Neuronal stem cell (in vitro differentiated cells): ENCODE data around the gene EHBP1L1.

ENCODE experiments used
- DNase-seq: peaks from one replicate; pipeline ENCODE4 v3.0.0-alpha.2; 2013; ENCODE audit warnings: low spot score
- H2AFZ ChIP-seq: one replicate; pipeline ENCODE4 v1.6.1; 2013; ENCODE audit warnings: mild to moderate bottlenecking, low read length, inconsistent platforms
- H2AK5ac ChIP-seq: 2 replicates; pipeline ENCODE4 v1.6.1; 2013; ENCODE audit warnings: low read depth, mild to moderate bottlenecking, inconsistent platforms, low read length, moderate library complexity, mixed read lengths
- H2BK120ac ChIP-seq: 2 replicates; pipeline ENCODE4 v1.6.1; 2013; ENCODE audit warnings: low read depth, mild to moderate bottlenecking, inconsistent platforms, low read length, moderate library complexity, mixed read lengths
- H2BK12ac ChIP-seq: one replicate; pipeline ENCODE4 v1.6.1; 2013; ENCODE audit warnings: low read length, inconsistent platforms
- H2BK15ac ChIP-seq: 2 replicates; pipeline ENCODE4 v1.6.1; 2013; ENCODE audit warnings: mild to moderate bottlenecking, low read length, inconsistent platforms, mixed read lengths
- H2BK5ac ChIP-seq: one replicate; pipeline ENCODE4 v1.6.1; 2013; ENCODE audit warnings: inconsistent platforms, mild to moderate bottlenecking, low read length, moderate library complexity
- H3K14ac ChIP-seq: one replicate; pipeline ENCODE4 v1.6.1; 2013; ENCODE audit warnings: low read length, inconsistent platforms
- H3K18ac ChIP-seq: 2 replicates; pipeline ENCODE4 v1.6.1; 2013; ENCODE audit warnings: low read length, inconsistent platforms
- H3K23ac ChIP-seq: 2 replicates; pipeline ENCODE4 v1.6.1; 2013; ENCODE audit warnings: low read depth, mild to moderate bottlenecking, mixed read lengths, low read length, inconsistent platforms; ENCODE audit not compliant: poor library complexity
- H3K27ac ChIP-seq: replicated peaks from 3 replicates; pipeline ENCODE4 v1.5.1; 2013; ENCODE audit warnings: low read length, inconsistent platforms
- H3K27me3 ChIP-seq, 3 experiments: 2 replicates each; pipeline ENCODE4 v1.6.1; 2013; ENCODE audit warnings: low read length in 3 of 3, mild to moderate bottlenecking in 2 of 3, inconsistent platforms in 1 of 3, low read depth in 1 of 3, mixed read lengths in 1 of 3, moderate library complexity in 1 of 3; ENCODE audit not compliant: control insufficient read depth in 3 of 3, insufficient read depth in 3 of 3
- H3K36me3 ChIP-seq, 2 donors: replicated peaks in 1 of 2; 2 replicates each; pipeline ENCODE4 v1.6.1; 2013; ENCODE audit warnings: low read length in 2 of 2; ENCODE audit not compliant: control insufficient read depth in 2 of 2, insufficient read depth in 2 of 2
- H3K4ac ChIP-seq: 2 replicates; pipeline ENCODE4 v1.6.1; 2013; ENCODE audit warnings: inconsistent platforms, mild to moderate bottlenecking, low read length, moderate library complexity
- H3K4me1 ChIP-seq, 2 donors: 1 replicate in 1 of 2; 2 replicates in 1 of 2; pipeline ENCODE4 v1.6.1; 2013; ENCODE audit warnings: low read length in 2 of 2, low read depth in 1 of 2; ENCODE audit not compliant: control insufficient read depth in 2 of 2, insufficient read depth in 1 of 2
- H3K4me2 ChIP-seq: one replicate; pipeline ENCODE4 v1.6.1; 2013; ENCODE audit warnings: mild to moderate bottlenecking, low read length, inconsistent platforms; ENCODE audit not compliant: insufficient read depth, poor library complexity, severe bottlenecking
- H3K4me3 ChIP-seq, 2 donors: 2 replicates each; pipeline ENCODE4 v1.5.1; 2013; ENCODE audit warnings: low read length in 2 of 2, mild to moderate bottlenecking in 2 of 2, inconsistent platforms in 1 of 2, moderate library complexity in 1 of 2
- H3K79me1 ChIP-seq: one replicate; pipeline ENCODE4 v1.6.1; 2013; ENCODE audit warnings: low read depth, mild to moderate bottlenecking, inconsistent platforms, low read length, moderate library complexity
- H3K9ac ChIP-seq: one replicate; pipeline ENCODE4 v1.6.1; 2013; ENCODE audit warnings: mild to moderate bottlenecking, low read depth, low read length, inconsistent platforms; ENCODE audit not compliant: poor library complexity
- H3K9me3 ChIP-seq, 2 donors: replicated peaks in 1 of 2; 2 replicates each; pipeline versions ENCODE3 to v1.6.1; 2013; ENCODE audit warnings: low read length in 2 of 2, mild to moderate bottlenecking in 2 of 2, inconsistent platforms in 1 of 2, low read depth in 1 of 2, mixed read lengths in 1 of 2, moderate library complexity in 1 of 2; ENCODE audit not compliant: control insufficient read depth in 2 of 2, insufficient read depth in 1 of 2
- H4K8ac ChIP-seq: one replicate; pipeline ENCODE4 v1.6.1; 2013; ENCODE audit warnings: low read depth, mild to moderate bottlenecking, inconsistent platforms, low read length, moderate library complexity
- H4K91ac ChIP-seq: one replicate; pipeline ENCODE4 v1.6.1; 2013; ENCODE audit warnings: low read length, low read depth, mild to moderate bottlenecking, inconsistent platforms; ENCODE audit not compliant: poor library complexity
- WGBS, 2 donors: extraction: QIAGEN DNeasy Blood & Tissue Kit; methylation state at CpG; one replicate each; pipeline ENCODE4 v1.1.7; 2013; ENCODE audit warnings: missing lambda C conversion rate in 2 of 2, mixed read lengths in 1 of 2; ENCODE audit not compliant: insufficient read length in 2 of 2, insufficient replicate concordance in 1 of 2; ENCODE audit errors: extremely low coverage in 2 of 2; 5-methylcytosine and 5-hydroxymethylcytosine counted together

The EHBP1L1 gene

GRCh38 chr11:65569164-65569972, 6.5 kb upstream of the EHBP1L1 start:
- peak overlapping the region; percentile 88 for H3K4me2 ChIP-seq
- no peak overlapping the region for H4K91ac ChIP-seq
- no peak overlapping the region for H3K4ac ChIP-seq
- H2BK120ac ChIP-seq = no peak overlapping the region
- DNase-seq = no peak
- H2BK15ac ChIP-seq = peak overlapping the region; percentile 7
- H3K27ac ChIP-seq = peak overlapping the region; percentile 96
- WGBS, 2 donors = no CpG with 5 or more reads among the region's 28 CpGs
- no peak overlapping the region for H2AK5ac ChIP-seq
- H2BK12ac ChIP-seq = no peak overlapping the region
- H3K14ac ChIP-seq = peak overlapping the region; percentile 3
- H3K9me3 ChIP-seq = no peaks in the 10 kb centered on the region
- peak overlapping the region; percentile 80 to 92 for H3K4me3 ChIP-seq
- H3K9ac ChIP-seq = peak overlapping the region; percentile 94
- H4K8ac ChIP-seq = no peak overlapping the region
- H3K18ac ChIP-seq = peak overlapping the region; percentile 95
- H3K23ac ChIP-seq = no peak overlapping the region
- H2AFZ ChIP-seq = peak overlapping the region; percentile 74
- H3K27me3 ChIP-seq = peaks cover 0 to 2% (median 0%) of the 10 kb centered on the region in 3 experiments
- peaks cover 7% of the 10 kb centered on the region for H3K79me1 ChIP-seq
- peaks cover 28 to 30% of the 10 kb centered on the region in 2 donors for H3K4me1 ChIP-seq
- H2BK5ac ChIP-seq = peak overlapping the region; percentile 57
- peaks cover 4 to 5% of the 10 kb centered on the region in 2 donors for H3K36me3 ChIP-seq

- peaks cover 4 to 12% of the 10 kb centered on the region in 2 donors for H3K36me3 ChIP-seq
- peak within 1 kb of the TSS; percentile 95 for H3K18ac ChIP-seq
- peak within 1 kb of the TSS; percentile 94 for H3K23ac ChIP-seq
- H3K4me3 ChIP-seq = peak within 1 kb of the TSS; percentile 80 to 92
- H3K79me1 ChIP-seq = peaks cover 7% of the 10 kb centered on the region
- H3K4me2 ChIP-seq = peak within 1 kb of the TSS; percentile 88
- no CpG with 5 or more reads among the region's 89 CpGs for WGBS, 2 donors
- H2AK5ac ChIP-seq = peak within 1 kb of the TSS; percentile 65
- peaks cover 30 to 32% of the 10 kb centered on the region in 2 donors for H3K4me1 ChIP-seq
- H2BK12ac ChIP-seq = no peak within 1 kb of the TSS
- peak within 1 kb of the TSS; percentile 96 for H3K27ac ChIP-seq
- H2BK5ac ChIP-seq = peak within 1 kb of the TSS; percentile 57
- H2BK15ac ChIP-seq = peak within 1 kb of the TSS; percentile 7
- peak within 1 kb of the TSS; percentile 94 for H3K9ac ChIP-seq
- no peak within 1 kb of the TSS for H4K91ac ChIP-seq
- H3K4ac ChIP-seq = no peak within 1 kb of the TSS
- peak within 1 kb of the TSS; percentile 74 for H2AFZ ChIP-seq
- H3K9me3 ChIP-seq = no peaks in the 10 kb centered on the region
- H4K8ac ChIP-seq = no peak within 1 kb of the TSS
- H3K27me3 ChIP-seq = peaks cover 0 to 9% (median 3%) of the 10 kb centered on the region in 3 experiments
- H2BK120ac ChIP-seq = no peak within 1 kb of the TSS
- peak; percentile 98 for DNase-seq
- H3K14ac ChIP-seq = peak within 1 kb of the TSS; percentile 85
These were observed 5.6 kb upstream of the EHBP1L1 start, which contains the start of gene ZNRD2 for GRCh38 chr11:65569973-65570918. TSS of gene ZNRD2 (plus strand) at chr11:65570477. CDS start at chr11:65570492, 15 bp downstream.

GRCh38 chr11:65571420-65571819, 4.4 kb upstream of the EHBP1L1 start:
- H2AK5ac ChIP-seq = peak overlapping the region; percentile 24
- no peak overlapping the region for H3K18ac ChIP-seq
- H2AFZ ChIP-seq = no peak overlapping the region
- H2BK12ac ChIP-seq = no peak overlapping the region
- peak overlapping the region in 1 of 2 donors; percentile 80 for H3K4me3 ChIP-seq
- no peak overlapping the region for H4K8ac ChIP-seq
- H2BK15ac ChIP-seq = no peak overlapping the region
- DNase-seq = no peak
- H3K27ac ChIP-seq = no peak overlapping the region
- WGBS, 2 donors = no CpG with 5 or more reads among the region's 9 CpGs
- no peak overlapping the region for H3K14ac ChIP-seq
- H3K4ac ChIP-seq = no peak overlapping the region
- H4K91ac ChIP-seq = no peak overlapping the region
- peak overlapping the region; percentile 67 for H3K4me2 ChIP-seq
- peaks cover 34 to 35% of the 10 kb centered on the region in 2 donors for H3K4me1 ChIP-seq
- peaks cover 4 to 16% of the 10 kb centered on the region in 2 donors for H3K36me3 ChIP-seq
- H3K9ac ChIP-seq = no peak overlapping the region
- H2BK5ac ChIP-seq = no peak overlapping the region
- peaks cover 7% of the 10 kb centered on the region for H3K79me1 ChIP-seq
- no peak overlapping the region for H3K23ac ChIP-seq
- H3K27me3 ChIP-seq = peaks cover 0 to 18% (median 3%) of the 10 kb centered on the region in 3 experiments
- no peaks in the 10 kb centered on the region for H3K9me3 ChIP-seq
- H2BK120ac ChIP-seq = no peak overlapping the region
